Immature natural killer cell (primary cell): Measurements from ENCODE around the gene MLXIP. TPM values are rescaled to one million over a fixed set of nuclear protein-coding genes. Genes with fewer than 3 reads are reported as not detected.
"Not testable (repeated sequence)": the region's sequence is repeated elsewhere in the genome, so short reads cannot be mapped to it uniquely, and the experiment has no call there.

Experiments used
- DNase-seq, 3 donors: peaks; one replicate each; pipeline ENCODE4 v3.0.0; 2022; ENCODE audit warnings: mixed read lengths in 1 of 3
- H3K27ac Mint-ChIP-seq, 6 donors: one replicate each; pipeline ENCODE4 v1.8.0; 2020; ENCODE audit warnings: mixed read lengths in 6 of 6, mild to moderate bottlenecking in 5 of 6, inconsistent platforms in 4 of 6, moderate library complexity in 3 of 6
- H3K27me3 Mint-ChIP-seq, 3 donors: one replicate each; pipeline ENCODE4 v1.8.0; 2020 to 2021; ENCODE audit warnings: low read depth in 3 of 3, mild to moderate bottlenecking in 3 of 3, mixed read lengths in 3 of 3, moderate library complexity in 3 of 3, inconsistent platforms in 1 of 3
- H3K36me3 Mint-ChIP-seq, 3 donors: one replicate each; pipeline ENCODE4 v1.8.0; 2020; ENCODE audit warnings: mixed read lengths in 3 of 3, inconsistent platforms in 2 of 3, mild to moderate bottlenecking in 2 of 3
- H3K4me1 Mint-ChIP-seq, 2 donors: one replicate each; pipeline ENCODE4 v1.8.0; 2020; ENCODE audit warnings: inconsistent platforms in 2 of 2, mild to moderate bottlenecking in 2 of 2, mixed read lengths in 2 of 2, moderate library complexity in 1 of 2
- H3K4me3 Mint-ChIP-seq, 5 donors: one replicate each; pipeline ENCODE4 v1.8.0; 2020; ENCODE audit warnings: mild to moderate bottlenecking in 5 of 5, mixed read lengths in 5 of 5, inconsistent platforms in 3 of 5, moderate library complexity in 3 of 5
- H3K9me3 Mint-ChIP-seq, 6 donors: one replicate each; pipeline ENCODE4 v1.8.0; 2020; ENCODE audit warnings: mild to moderate bottlenecking in 6 of 6, mixed read lengths in 6 of 6, inconsistent platforms in 4 of 6, moderate library complexity in 3 of 6
- polyA plus RNA-seq, 3 donors: library from polyadenylated mRNA; unstranded; fragments of 300-500 nt; fragmentation: Illumina TruSeq; gene quantifications; one replicate each; pipeline ENCODE4 v1.2.3, GENCODE V29; 2021

The MLXIP gene
- 10 to 100 TPM in 1 of 3 donors, 1 to 10 TPM in 2; 3.5 to 10.6 (median 4.7) TPM for polyA plus RNA-seq

- peaks cover 42 to 47% of the 10 kb centered on the region in 2 donors for H3K4me1 Mint-ChIP-seq
These were observed at the start of gene MLXIP for GRCh38 chr12:122078141-122079032. Gene MLXIP, plus strand, starts transcription at chr12:122078756. Its CDS starts 98 bp downstream, at chr12:122078854.

GRCh38 chr12:122028905-122029560 is 49.5 kb upstream of the MLXIP start:
- peaks cover 18 to 19% of the 10 kb centered on the region in 2 donors for H3K4me1 Mint-ChIP-seq
- peak overlapping the region; percentile 29 to 70 (median 47) for H3K4me3 Mint-ChIP-seq
- H3K27ac Mint-ChIP-seq = peak overlapping the region in 4 of 6 donors; percentile 6 to 85 (median 66)
- DNase-seq = peak; percentile 74 to 79 (median 75)
- H3K27me3 Mint-ChIP-seq = peaks cover 8 to 17% (median 16%) of the 10 kb centered on the region in 3 donors
- no peaks in the 10 kb centered on the region for H3K36me3 Mint-ChIP-seq
- H3K9me3 Mint-ChIP-seq = no peaks in the 10 kb centered on the region

More at GRCh38 chr12:122078141-122079032, at the start of gene MLXIP:
- peak within 1 kb of the TSS; percentile 87 to 97 (median 90) for H3K27ac Mint-ChIP-seq
- DNase-seq = peak; percentile 88 to 90 (median 90)
- H3K4me3 Mint-ChIP-seq = peak within 1 kb of the TSS; percentile 82 to 96 (median 91)
- H3K27me3 Mint-ChIP-seq = peaks cover 2 to 13% (median 3%) of the 10 kb centered on the region in 3 donors
- no peaks in the 10 kb centered on the region for H3K36me3 Mint-ChIP-seq
- no peaks in the 10 kb centered on the region for H3K9me3 Mint-ChIP-seq

GRCh38 chr12:122029620-122030423 is 48.7 kb upstream of the MLXIP start:
- no peak for DNase-seq
- peaks cover 8 to 13% (median 13%) of the 10 kb centered on the region in 3 donors for H3K27me3 Mint-ChIP-seq
- no peaks in the 10 kb centered on the region for H3K9me3 Mint-ChIP-seq
- H3K36me3 Mint-ChIP-seq = no peaks in the 10 kb centered on the region
- H3K4me3 Mint-ChIP-seq = peak overlapping the region in 4 of 5 donors; percentile 29 to 47 (median 39)
- H3K4me1 Mint-ChIP-seq = peaks cover 18 to 19% of the 10 kb centered on the region in 2 donors
- H3K27ac Mint-ChIP-seq = peak overlapping the region in 3 of 6 donors; percentile 8 to 85 (median 63)

GRCh38 chr12:122030424-122031035 is 48.0 kb upstream of the MLXIP start:
- H3K27ac Mint-ChIP-seq = no peak overlapping the region

GRCh38 chr12:122031342-122032216 is 47.0 kb upstream of the MLXIP start:
- H3K9me3 Mint-ChIP-seq = no peaks in the 10 kb centered on the region
- no peak for DNase-seq
- H3K27me3 Mint-ChIP-seq = peaks cover 8 to 13% (median 13%) of the 10 kb centered on the region in 3 donors
- H3K4me1 Mint-ChIP-seq = peaks cover 18 to 19% of the 10 kb centered on the region in 2 donors
- H3K27ac Mint-ChIP-seq = no peak overlapping the region
- no peaks in the 10 kb centered on the region for H3K36me3 Mint-ChIP-seq
- H3K4me3 Mint-ChIP-seq = no peak overlapping the region

More at GRCh38 chr12:122030424-122031035, 48.0 kb upstream of the MLXIP start:
- no peaks in the 10 kb centered on the region for H3K36me3 Mint-ChIP-seq
- no peaks in the 10 kb centered on the region for H3K9me3 Mint-ChIP-seq
- no peak overlapping the region for H3K4me3 Mint-ChIP-seq
- peaks cover 18 to 19% of the 10 kb centered on the region in 2 donors for H3K4me1 Mint-ChIP-seq
- DNase-seq = no peak
- H3K27me3 Mint-ChIP-seq = peaks cover 8 to 13% (median 13%) of the 10 kb centered on the region in 3 donors

GRCh38 chr12:122032580-122032979 is 46.0 kb upstream of the MLXIP start:
- no peak overlapping the region for H3K4me3 Mint-ChIP-seq
- no peak overlapping the region for H3K27ac Mint-ChIP-seq
- H3K4me1 Mint-ChIP-seq = peaks cover 18 to 19% of the 10 kb centered on the region in 2 donors
- H3K27me3 Mint-ChIP-seq = peaks cover 8 to 13% (median 13%) of the 10 kb centered on the region in 3 donors
- DNase-seq = no peak
- no peaks in the 10 kb centered on the region for H3K36me3 Mint-ChIP-seq
- H3K9me3 Mint-ChIP-seq = no peaks in the 10 kb centered on the region

GRCh38 chr12:122035292-122035691 is 43.3 kb upstream of the MLXIP start:
- no peaks in the 10 kb centered on the region for H3K9me3 Mint-ChIP-seq

GRCh38 chr12:122036153-122036552 is 42.4 kb upstream of the MLXIP start:
- Mint-ChIP-seq H3K27ac (no peak overlapping the region), H3K4me1 (no peaks in the 10 kb centered on the region), H3K27me3 (peaks cover 0 to 4% (median 0%) of the 10 kb centered on the region in 3 donors)

More at GRCh38 chr12:122035292-122035691, 43.3 kb upstream of the MLXIP start:
- no peak for DNase-seq
- H3K4me3 Mint-ChIP-seq = no peak overlapping the region
- no peaks in the 10 kb centered on the region for H3K36me3 Mint-ChIP-seq
- peaks cover 0 to 4% (median 0%) of the 10 kb centered on the region in 3 donors for H3K27me3 Mint-ChIP-seq
- H3K4me1 Mint-ChIP-seq = no peaks in the 10 kb centered on the region
- no peak overlapping the region for H3K27ac Mint-ChIP-seq

GRCh38 chr12:122040579-122041386 is 37.8 kb upstream of the MLXIP start:
- no peaks in the 10 kb centered on the region for H3K27me3 Mint-ChIP-seq
- H3K9me3 Mint-ChIP-seq = no peaks in the 10 kb centered on the region
- DNase-seq = no peak
- H3K27ac Mint-ChIP-seq = no peak overlapping the region
- H3K4me1 Mint-ChIP-seq = no peaks in the 10 kb centered on the region
- H3K36me3 Mint-ChIP-seq = no peaks in the 10 kb centered on the region
- no peak overlapping the region for H3K4me3 Mint-ChIP-seq

More at GRCh38 chr12:122036153-122036552, 42.4 kb upstream of the MLXIP start:
- no peaks in the 10 kb centered on the region for H3K9me3 Mint-ChIP-seq
- no peak overlapping the region for H3K4me3 Mint-ChIP-seq
- no peaks in the 10 kb centered on the region for H3K36me3 Mint-ChIP-seq
- no peak for DNase-seq

- not testable (repeated sequence) for H3K27me3 Mint-ChIP-seq, H3K36me3 Mint-ChIP-seq, H3K4me3 Mint-ChIP-seq, H3K4me1 Mint-ChIP-seq, H3K9me3 Mint-ChIP-seq, H3K27ac Mint-ChIP-seq, DNase-seq
These were observed 37.1 kb upstream of the MLXIP start for GRCh38 chr12:122041458-122041857.

GRCh38 chr12:122042910-122043309 is 35.6 kb upstream of the MLXIP start:
- Mint-ChIP-seq H3K4me3 (no peak overlapping the region), H3K27me3 (peaks cover 0 to 2% (median 0%) of the 10 kb centered on the region in 3 donors), H3K9me3 (no peaks in the 10 kb centered on the region), H3K27ac (no peak overlapping the region), H3K4me1 (no peaks in the 10 kb centered on the region), H3K36me3 (no peaks in the 10 kb centered on the region)
- DNase-seq = no peak
